RWPE1 (cell line): ENCODE data around the gene FAM43B.

Experiments
- CTCF ChIA-PET: fragments of 350-600 bp; sonication (Branson Sonifier 250); formaldehyde crosslinking; extraction: SDS; loops from one replicate; lab custom pipeline; 2021; lab: Yijun Ruan, JAX
- POLR2A ChIA-PET: fragments of 400-600 bp; formaldehyde crosslinking; extraction: SDS; loops from one replicate; lab custom pipeline; 2020; ENCODE audit warnings: antibody characterized with exemption; ENCODE audit not compliant: low non-redundant PET; lab: Yijun Ruan, JAX
- DNase-seq: peaks from one replicate; pipeline ENCODE4 v3.0.0; 2012; ENCODE audit warnings: low spot score
- H3K27ac ChIP-seq: fragments of 450-650 bp; 2 replicates; pipeline ENCODE4 v1.5.1; 2017
- TF ChIP-seq, protein P1 (sequence below): fragments of 450-650 bp; conservative IDR thresholded peaks from 2 replicates; pipeline ENCODE4 v1.5.1; 2017; ENCODE audit warnings: low read depth, mild to moderate bottlenecking

The FAM43B gene, protein sequence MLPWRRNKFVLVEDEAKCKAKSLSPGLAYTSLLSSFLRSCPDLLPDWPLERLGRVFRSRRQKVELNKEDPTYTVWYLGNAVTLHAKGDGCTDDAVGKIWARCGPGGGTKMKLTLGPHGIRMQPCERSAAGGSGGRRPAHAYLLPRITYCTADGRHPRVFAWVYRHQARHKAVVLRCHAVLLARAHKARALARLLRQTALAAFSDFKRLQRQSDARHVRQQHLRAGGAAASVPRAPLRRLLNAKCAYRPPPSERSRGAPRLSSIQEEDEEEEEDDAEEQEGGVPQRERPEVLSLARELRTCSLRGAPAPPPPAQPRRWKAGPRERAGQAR

DNA sequence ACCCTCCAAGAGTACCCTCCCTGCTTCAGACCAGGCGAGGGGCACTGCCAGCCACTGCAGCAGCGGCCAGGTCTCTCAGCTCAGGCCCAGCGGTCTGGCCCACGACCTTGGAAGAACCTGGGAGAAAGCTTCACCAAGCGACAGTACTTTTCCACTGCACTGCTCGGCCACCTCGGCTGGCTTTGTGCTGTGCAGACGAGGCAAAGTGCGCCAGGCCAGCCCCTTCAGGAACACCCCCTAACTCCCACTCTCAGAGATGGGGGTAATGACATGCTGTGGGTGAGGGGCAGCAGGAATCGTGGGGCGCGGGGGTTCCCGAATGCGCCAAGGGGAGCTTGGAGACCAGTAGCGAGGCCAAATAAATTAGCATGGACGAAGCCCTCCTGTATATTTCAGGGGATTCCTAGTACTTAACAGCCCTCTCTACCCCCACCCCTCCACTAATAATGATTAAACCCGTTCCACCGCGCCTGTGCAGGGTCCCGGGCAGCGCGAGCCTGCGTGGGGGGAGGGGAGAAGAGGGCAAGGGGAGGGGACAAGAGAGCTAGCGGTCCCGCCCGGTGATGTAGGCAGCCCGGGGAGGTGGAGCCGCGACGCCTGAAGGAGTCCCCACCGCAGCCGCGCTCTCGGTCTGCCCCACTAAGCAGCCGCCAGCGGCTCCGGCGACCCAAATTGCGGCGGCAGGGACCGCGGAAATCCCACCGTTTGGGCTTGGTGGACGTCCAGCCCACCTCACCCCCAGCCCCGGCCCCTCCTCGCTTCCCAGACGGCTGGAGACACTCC lies at the start of gene FAM43B:
Gene FAM43B, plus strand, starts transcription at position 629 of the 783 bp plus-strand sequence. CDS start 401 bp downstream, outside the sequence.
- POLR2A ChIA-PET = interaction anchor here (0.6 kb wide), 1 partner anchor 115 kb away, joined by 3 read pairs; no protein-coding TSS in a partner anchor
- DNase-seq = no peak
- TF ChIP-seq, protein P1, sequence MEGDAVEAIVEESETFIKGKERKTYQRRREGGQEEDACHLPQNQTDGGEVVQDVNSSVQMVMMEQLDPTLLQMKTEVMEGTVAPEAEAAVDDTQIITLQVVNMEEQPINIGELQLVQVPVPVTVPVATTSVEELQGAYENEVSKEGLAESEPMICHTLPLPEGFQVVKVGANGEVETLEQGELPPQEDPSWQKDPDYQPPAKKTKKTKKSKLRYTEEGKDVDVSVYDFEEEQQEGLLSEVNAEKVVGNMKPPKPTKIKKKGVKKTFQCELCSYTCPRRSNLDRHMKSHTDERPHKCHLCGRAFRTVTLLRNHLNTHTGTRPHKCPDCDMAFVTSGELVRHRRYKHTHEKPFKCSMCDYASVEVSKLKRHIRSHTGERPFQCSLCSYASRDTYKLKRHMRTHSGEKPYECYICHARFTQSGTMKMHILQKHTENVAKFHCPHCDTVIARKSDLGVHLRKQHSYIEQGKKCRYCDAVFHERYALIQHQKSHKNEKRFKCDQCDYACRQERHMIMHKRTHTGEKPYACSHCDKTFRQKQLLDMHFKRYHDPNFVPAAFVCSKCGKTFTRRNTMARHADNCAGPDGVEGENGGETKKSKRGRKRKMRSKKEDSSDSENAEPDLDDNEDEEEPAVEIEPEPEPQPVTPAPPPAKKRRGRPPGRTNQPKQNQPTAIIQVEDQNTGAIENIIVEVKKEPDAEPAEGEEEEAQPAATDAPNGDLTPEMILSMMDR = no peak
- H3K27ac ChIP-seq = no peak within 1 kb of the TSS
- CTCF ChIA-PET = interaction anchor here (1.3 kb wide), 1 partner anchor 81 kb away, joined by 4 read pairs; no protein-coding TSS in a partner anchor

DNA sequence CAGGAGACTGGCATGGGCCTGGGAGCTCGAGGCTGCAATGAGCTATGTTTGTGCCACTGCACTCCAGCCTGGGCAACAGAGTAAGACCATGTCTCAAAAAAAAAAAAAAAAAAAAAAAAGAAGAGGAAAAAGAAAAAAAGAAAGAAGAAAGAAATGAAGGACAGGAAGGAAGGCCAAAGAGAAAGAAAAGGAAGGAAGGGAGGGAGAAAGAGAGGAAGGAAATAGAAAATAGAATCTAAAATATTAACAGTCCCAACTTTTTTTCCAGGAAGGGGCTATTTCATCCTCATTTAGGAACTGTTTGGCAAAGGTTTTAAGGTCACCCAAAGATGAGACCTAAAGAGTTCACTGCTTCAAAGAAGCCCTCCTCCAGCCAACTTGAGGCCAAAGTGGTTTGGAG lies 46.9 kb upstream of the FAM43B start:
- ChIA-PET POLR2A (no interaction called here), CTCF (no interaction called here)
- H3K27ac ChIP-seq = no peak overlapping the region
- DNase-seq = no peak
- TF ChIP-seq, protein P1 = no peak

DNA sequence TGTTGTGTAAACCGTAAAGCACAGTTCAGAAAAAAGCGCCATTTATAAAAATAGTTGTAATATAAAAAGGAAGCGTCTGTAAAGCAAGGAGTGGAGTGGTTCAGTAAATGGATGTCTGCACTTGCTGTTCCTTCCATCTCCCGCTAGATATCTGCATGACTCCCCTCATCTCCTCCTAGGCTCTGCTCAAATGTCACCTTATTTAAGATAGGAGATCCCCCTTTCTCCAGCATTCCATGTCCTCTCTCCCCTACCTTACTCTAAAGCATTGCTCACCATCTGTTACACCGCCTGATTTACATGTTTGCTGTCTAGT lies 45.2 kb upstream of the FAM43B start:
- H3K27ac ChIP-seq = peak overlapping the region; percentile 82
- ChIA-PET CTCF (interaction anchor here (0.6 kb wide), 1 partner anchor 295 kb away, joined by 9 read pairs; no protein-coding TSS in a partner anchor), POLR2A (no interaction called here)
- TF ChIP-seq, protein P1 = no peak
- no peak for DNase-seq

DNA sequence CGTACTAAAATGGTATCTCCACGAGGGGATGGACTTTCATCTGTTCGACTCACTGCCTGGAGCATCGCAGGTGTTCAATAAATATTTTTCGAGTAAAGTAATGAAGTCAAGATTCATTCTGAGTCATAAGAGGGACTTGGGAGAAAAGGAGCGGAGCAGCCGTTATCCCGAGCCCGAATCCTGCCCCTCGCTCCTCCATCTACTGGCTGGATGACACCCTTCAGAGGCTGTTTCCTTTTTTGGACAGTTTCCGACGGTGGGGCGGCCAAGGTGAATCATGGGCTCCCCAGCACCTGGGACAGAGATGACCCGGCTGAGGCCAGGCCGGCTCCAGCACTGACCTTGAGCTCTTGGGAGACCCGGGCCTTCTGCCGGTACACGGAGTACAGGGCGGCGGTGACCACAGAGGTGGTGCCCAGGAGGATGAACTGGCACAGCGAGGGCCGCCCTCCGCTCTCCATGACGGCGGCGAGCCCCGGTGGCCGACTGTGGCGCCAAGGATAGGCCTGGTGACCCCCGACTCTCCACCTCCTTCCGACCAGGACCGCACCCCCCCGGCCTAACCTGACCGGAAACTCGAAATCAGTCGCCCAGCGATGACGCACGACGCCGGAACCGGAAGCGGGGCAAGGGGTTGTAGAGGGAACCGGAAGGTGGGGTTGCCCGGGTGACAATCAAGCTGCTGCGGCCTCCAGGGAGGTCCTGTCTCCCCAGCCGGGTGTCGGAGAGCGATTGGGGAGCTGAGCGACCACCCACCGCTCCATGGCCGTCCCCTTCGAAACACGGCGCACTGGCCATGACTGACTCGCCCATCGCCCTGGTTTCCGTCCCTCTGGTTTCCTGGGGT lies 44.6 kb upstream of the FAM43B start, which contains the start of gene MUL1:
Gene MUL1, minus strand, starts transcription at position 588 of the 847 bp plus-strand sequence. Its CDS starts 127 bp downstream, at position 461.
- ChIA-PET CTCF (interaction anchor here (0.6 kb wide), 1 partner anchor 128 kb away, joined by 3 read pairs; no protein-coding TSS in a partner anchor), POLR2A (no interaction called here)
- peak within 1 kb of the TSS; percentile 82 for H3K27ac ChIP-seq
- TF ChIP-seq, protein P1 = no peak
- peak; percentile 93 for DNase-seq

DNA sequence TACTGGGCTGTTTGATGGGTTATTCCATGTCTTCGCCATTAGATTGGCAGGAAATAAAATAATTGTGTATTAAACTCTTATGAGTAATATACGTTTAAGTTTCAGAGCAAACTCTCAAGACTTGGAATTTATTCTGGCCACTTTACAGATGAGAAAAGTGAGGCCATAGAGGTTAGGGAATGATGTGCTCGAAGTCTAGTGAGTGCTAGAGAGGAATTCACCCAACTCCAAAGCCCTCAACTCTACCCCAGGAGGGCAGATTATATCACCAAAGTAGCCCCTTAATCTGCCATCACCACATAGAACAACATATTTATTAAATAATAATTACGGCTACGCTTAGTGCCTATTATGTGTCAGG lies 44.0 kb upstream of the FAM43B start:
- ChIA-PET CTCF (interaction anchor here (0.6 kb wide), 1 partner anchor 127 kb away, joined by 3 read pairs; no protein-coding TSS in a partner anchor), POLR2A (no interaction called here)
- TF ChIP-seq, protein P1 = no peak
- DNase-seq = no peak
- peak overlapping the region; percentile 82 for H3K27ac ChIP-seq
